Progenitor cell of endocrine pancreas (in vitro differentiated cells): ENCODE results near the gene CPAMD8. TPM values are rescaled to one million over a fixed set of nuclear protein-coding genes. Genes with fewer than 3 reads are reported as not detected.

Source experiments
- DNase-seq: peaks from one replicate; pipeline ENCODE4 v3.0.0; 2021; ENCODE audit warnings: low spot score; ENCODE audit not compliant: unreplicated experiment
- H3K27ac Mint-ChIP-seq: 2 replicates; pipeline ENCODE4 v1.8.0; 2021; ENCODE audit warnings: mild to moderate bottlenecking, moderate library complexity, mixed read lengths
- H3K27me3 Mint-ChIP-seq: 2 replicates; pipeline ENCODE4 v1.8.0; 2021; ENCODE audit warnings: mixed read lengths
- H3K36me3 Mint-ChIP-seq: 2 replicates; pipeline ENCODE4 v1.8.0; 2022; ENCODE audit warnings: mixed read lengths; ENCODE audit not compliant: insufficient read depth
- H3K4me1 Mint-ChIP-seq: 2 replicates; pipeline ENCODE4 v1.8.0; 2021; ENCODE audit warnings: low read depth, mixed read lengths
- H3K4me3 Mint-ChIP-seq: 2 replicates; pipeline ENCODE4 v1.8.0; 2021; ENCODE audit warnings: low read depth, mild to moderate bottlenecking, moderate library complexity, mixed read lengths
- H3K9me3 Mint-ChIP-seq: 2 replicates; pipeline ENCODE4 v1.8.0; 2021; ENCODE audit warnings: low read depth, mixed read lengths
- total RNA-seq: library from RNA; stranded (reverse); gene quantifications from 2 replicates; pipeline ENCODE4 v1.2.1, GENCODE V29; 2021
- TF ChIP-seq, protein P1 (sequence below): fragments of 200-600 bp; sonication (generic); IDR thresholded peaks from one replicate; pipeline ENCODE4 v1.5.0; 2021; ENCODE audit warnings: antibody characterized with exemption, mild to moderate bottlenecking; ENCODE audit not compliant: unreplicated experiment

Gene CPAMD8
- total RNA-seq, 1 donor from 2014 or later: 63.4 TPM

DNA sequence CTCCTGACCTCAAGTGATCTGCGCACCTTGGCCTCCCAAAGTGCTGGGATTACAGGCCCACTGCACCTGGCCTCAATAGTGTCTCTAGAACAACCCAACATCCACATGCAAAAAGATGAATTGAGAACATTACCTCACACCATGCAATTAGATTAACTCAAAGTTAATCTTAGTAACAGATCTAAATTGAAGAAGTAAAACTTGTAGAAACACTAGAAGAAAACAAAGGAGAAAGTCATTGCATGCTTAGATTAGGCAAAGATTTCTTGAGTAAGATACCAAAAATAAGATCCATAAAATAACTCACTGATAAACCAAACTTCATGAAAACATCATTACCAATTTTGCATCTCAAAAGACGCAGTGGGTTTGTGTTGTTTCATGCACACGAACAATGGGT is 2.8 kb downstream of the CPAMD8 start:
- H3K36me3 Mint-ChIP-seq: peaks cover 16% of the 10 kb centered on the region
- no peak overlapping the region for H3K27ac Mint-ChIP-seq
- H3K4me3 Mint-ChIP-seq: no peak overlapping the region
- DNase-seq: no peak
- peaks cover 8% of the 10 kb centered on the region for H3K27me3 Mint-ChIP-seq
- peaks cover 8% of the 10 kb centered on the region for H3K9me3 Mint-ChIP-seq
- peaks cover 5% of the 10 kb centered on the region for H3K4me1 Mint-ChIP-seq
- TF ChIP-seq, protein P1, sequence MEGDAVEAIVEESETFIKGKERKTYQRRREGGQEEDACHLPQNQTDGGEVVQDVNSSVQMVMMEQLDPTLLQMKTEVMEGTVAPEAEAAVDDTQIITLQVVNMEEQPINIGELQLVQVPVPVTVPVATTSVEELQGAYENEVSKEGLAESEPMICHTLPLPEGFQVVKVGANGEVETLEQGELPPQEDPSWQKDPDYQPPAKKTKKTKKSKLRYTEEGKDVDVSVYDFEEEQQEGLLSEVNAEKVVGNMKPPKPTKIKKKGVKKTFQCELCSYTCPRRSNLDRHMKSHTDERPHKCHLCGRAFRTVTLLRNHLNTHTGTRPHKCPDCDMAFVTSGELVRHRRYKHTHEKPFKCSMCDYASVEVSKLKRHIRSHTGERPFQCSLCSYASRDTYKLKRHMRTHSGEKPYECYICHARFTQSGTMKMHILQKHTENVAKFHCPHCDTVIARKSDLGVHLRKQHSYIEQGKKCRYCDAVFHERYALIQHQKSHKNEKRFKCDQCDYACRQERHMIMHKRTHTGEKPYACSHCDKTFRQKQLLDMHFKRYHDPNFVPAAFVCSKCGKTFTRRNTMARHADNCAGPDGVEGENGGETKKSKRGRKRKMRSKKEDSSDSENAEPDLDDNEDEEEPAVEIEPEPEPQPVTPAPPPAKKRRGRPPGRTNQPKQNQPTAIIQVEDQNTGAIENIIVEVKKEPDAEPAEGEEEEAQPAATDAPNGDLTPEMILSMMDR: no peak

DNA sequence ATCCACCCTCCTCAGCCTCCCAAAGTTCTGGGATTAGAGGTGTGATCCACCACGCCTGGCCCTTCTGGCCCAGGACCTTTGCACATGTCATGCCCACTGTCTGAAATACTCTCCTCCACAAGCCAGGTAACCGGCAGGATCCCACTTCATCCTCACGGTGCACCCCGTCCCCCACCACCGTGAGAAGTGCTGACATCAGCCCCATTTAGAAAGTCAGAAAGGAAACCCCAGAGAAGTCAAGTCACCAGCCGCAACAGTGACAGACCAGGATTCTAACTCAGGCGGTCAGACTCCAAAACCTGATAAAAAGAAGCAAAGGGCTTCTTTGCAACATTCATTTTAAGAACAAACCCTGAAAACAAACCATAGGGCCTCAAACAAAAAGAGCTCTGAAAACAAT is 3.9 kb downstream of the CPAMD8 start:
- TF ChIP-seq, protein P1: no peak
- peaks cover 8% of the 10 kb centered on the region for H3K9me3 Mint-ChIP-seq
- H3K27ac Mint-ChIP-seq: no peak overlapping the region
- no peak for DNase-seq
- peaks cover 16% of the 10 kb centered on the region for H3K36me3 Mint-ChIP-seq
- peaks cover 3% of the 10 kb centered on the region for H3K27me3 Mint-ChIP-seq
- H3K4me1 Mint-ChIP-seq: peaks cover 5% of the 10 kb centered on the region
- no peak overlapping the region for H3K4me3 Mint-ChIP-seq

DNA sequence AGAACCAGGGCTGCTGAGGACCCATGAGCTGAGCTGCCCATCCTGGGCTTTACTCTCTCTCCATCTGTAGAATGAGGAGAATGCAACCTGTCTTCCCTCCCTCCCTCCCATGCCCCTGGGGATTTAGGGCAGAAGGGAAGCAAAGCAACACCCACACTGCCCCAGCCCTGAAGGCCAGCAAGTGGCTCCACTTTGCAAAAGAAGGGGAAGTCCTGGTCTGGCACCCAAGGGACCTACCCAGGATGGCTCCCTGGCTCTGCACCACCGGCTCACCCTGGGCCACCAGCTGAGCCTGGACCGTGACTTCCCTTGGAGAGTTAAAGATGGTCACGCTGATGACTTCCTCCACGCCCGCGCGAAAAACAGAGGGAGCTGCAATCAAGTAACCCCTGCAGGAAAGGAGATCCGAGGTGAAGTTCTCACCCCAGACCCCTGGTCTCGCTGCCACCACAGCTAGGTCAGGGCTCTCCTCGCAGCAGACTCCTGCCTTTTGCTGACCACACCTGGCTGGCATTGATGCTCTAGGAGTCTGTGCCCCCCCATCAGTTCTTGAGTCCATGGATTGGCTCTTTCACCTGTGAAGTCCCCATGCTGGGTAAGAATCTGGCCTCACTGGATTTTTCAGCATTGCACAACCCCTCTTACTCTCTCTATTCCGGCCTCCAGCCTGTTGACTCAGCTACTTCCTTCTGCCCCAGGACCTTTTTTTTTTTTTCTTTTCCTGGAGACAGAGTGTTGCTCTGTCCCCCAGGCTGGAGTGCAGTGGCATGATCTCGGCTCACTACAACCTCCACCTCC is 4.6 kb downstream of the CPAMD8 start:
- TF ChIP-seq, protein P1: no peak
- peaks cover 8% of the 10 kb centered on the region for H3K9me3 Mint-ChIP-seq
- no peak for DNase-seq
- peaks cover 16% of the 10 kb centered on the region for H3K36me3 Mint-ChIP-seq
- no peak overlapping the region for H3K4me3 Mint-ChIP-seq
- H3K27me3 Mint-ChIP-seq: peaks cover 3% of the 10 kb centered on the region
- H3K4me1 Mint-ChIP-seq: peaks cover 5% of the 10 kb centered on the region
- H3K27ac Mint-ChIP-seq: no peak overlapping the region

DNA sequence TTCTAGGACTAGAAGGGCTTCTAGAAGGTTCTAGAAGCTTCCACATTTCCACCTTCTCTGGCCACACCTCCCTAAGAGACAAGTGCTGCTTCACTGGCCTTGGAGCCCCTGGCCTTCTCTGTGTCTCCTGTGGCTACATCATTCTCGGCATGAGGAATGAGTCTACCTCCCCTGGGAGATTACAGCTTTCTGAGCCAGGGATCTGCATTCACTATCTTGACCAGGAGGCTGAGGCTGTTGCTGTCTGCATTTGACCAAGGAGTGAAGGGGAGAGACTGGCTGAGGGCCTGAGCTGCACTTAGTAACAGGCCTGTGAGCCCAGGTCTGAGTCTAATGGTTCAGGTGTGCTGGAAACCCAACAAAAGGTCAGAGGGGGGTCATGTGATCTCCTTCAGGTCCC is 5.3 kb downstream of the CPAMD8 start:
- Mint-ChIP-seq H3K27ac (no peak overlapping the region), H3K36me3 (peaks cover 16% of the 10 kb centered on the region), H3K9me3 (peaks cover 8% of the 10 kb centered on the region), H3K27me3 (peaks cover 3% of the 10 kb centered on the region), H3K4me1 (peaks cover 5% of the 10 kb centered on the region), H3K4me3 (no peak overlapping the region)
- TF ChIP-seq, protein P1: no peak
- DNase-seq: no peak

DNA sequence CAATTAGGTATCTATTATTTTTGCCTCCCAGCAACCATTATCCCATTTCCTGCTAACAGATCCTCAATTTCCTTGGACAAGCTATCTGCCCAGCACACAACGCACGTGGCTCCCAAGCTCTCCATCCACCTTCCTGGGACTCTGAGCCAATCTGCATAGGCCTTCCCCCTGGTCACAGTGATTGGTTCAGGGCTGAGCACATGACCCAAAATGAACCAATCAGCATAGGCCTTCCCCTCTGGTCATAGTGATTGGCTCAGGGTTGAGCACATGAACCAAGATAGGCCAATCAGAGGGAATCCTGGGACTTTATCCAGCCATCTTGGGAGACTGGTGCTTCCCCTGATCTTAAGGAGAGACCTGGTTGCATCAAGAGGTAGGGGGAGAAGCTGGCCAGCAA is 5.8 kb downstream of the CPAMD8 start:
- TF ChIP-seq, protein P1: no peak
- DNase-seq: no peak
- peaks cover 16% of the 10 kb centered on the region for H3K36me3 Mint-ChIP-seq
- H3K27me3 Mint-ChIP-seq: peaks cover under 1% of the 10 kb centered on the region
- no peak overlapping the region for H3K4me3 Mint-ChIP-seq
- no peak overlapping the region for H3K27ac Mint-ChIP-seq
- peaks cover 8% of the 10 kb centered on the region for H3K9me3 Mint-ChIP-seq
- H3K4me1 Mint-ChIP-seq: peaks cover 1% of the 10 kb centered on the region
